HepG2 (cell line): ENCODE results near the gene TPBG. TPM values are rescaled to one million over a fixed set of nuclear protein-coding genes. Genes with fewer than 3 reads are reported as not detected.

ENCODE experiments used
- ATAC-seq: fragments of 200-7000 bp; cut with Tn5 transposase; 3 replicates; pipeline ENCODE4 v1.9.1; 2020; ENCODE audit warnings: mild to moderate bottlenecking, moderate library complexity
- BruUV-seq: library from RNA; stranded (reverse); fragments of 400-500 nt; replicated peaks from 2 replicates; lab custom pipeline; 2021; lab: Mats Ljungman, UMichigan
- CTCF ChIA-PET: fragments of 300-600 bp; formaldehyde crosslinking; extraction: SDS; loops from one replicate; lab custom pipeline; 2021; ENCODE audit warnings: low total read pairs, inconsistent platforms, low intra/inter-chr PET ratio; lab: Yijun Ruan, JAX
- POLR2A ChIA-PET: fragments of 350-600 bp; sonication (Branson Sonifier 250); formaldehyde crosslinking; loops from one replicate; lab custom pipeline; 2020; ENCODE audit warnings: antibody characterized with exemption, inconsistent platforms; lab: Yijun Ruan, JAX
- DNase-seq: peaks from one replicate; pipeline ENCODE4 v3.0.0-alpha.2; 2015; ENCODE audit warnings: low spot score
- FAIRE-seq: peaks from 3 replicates; lab custom pipeline; 2011; peaks lifted over from hg19 to GRCh38; lab: Jason Lieb, UNC
- H2AFZ ChIP-seq: one replicate; pipeline ENCODE4 v1.6.1; 2011; ENCODE audit warnings: low read length, inconsistent platforms
- H3K27ac ChIP-seq: fragments of 300-600 bp; 3 replicates; pipeline ENCODE4 v1.8.0; 2011; ENCODE audit warnings: mixed run types, mild to moderate bottlenecking, mixed read lengths, low read length, inconsistent platforms; ENCODE audit not compliant: insufficient read depth; ENCODE audit errors: extremely low read length
- H3K27me3 ChIP-seq, 2 experiments: fragments of 200-600 bp in 1 of 2; 2 replicates in 1 of 2; 3 replicates in 1 of 2; pipeline versions ENCODE4 v1.6.0 to v1.8.0; 2011; ENCODE audit warnings: low read length in 2 of 2, mild to moderate bottlenecking in 2 of 2, moderate library complexity in 2 of 2, inconsistent platforms in 1 of 2; ENCODE audit not compliant: insufficient read depth in 2 of 2, control insufficient read depth in 1 of 2
- H3K36me3 ChIP-seq, 2 experiments: fragments of 200-600 bp in 1 of 2; replicated peaks in 1 of 2; 2 replicates in 1 of 2; 3 replicates in 1 of 2; pipeline versions ENCODE4 v1.5.1 to v1.8.0; 2011; ENCODE audit warnings: low read length in 2 of 2, inconsistent platforms in 1 of 2; ENCODE audit not compliant: insufficient read depth in 2 of 2, control insufficient read depth in 1 of 2
- H3K4me1 ChIP-seq: 2 replicates; pipeline ENCODE4 v1.5.1; 2012; ENCODE audit warnings: low read length, inconsistent platforms; ENCODE audit not compliant: insufficient read depth
- H3K4me2 ChIP-seq: 2 replicates; pipeline ENCODE4 v1.6.0; 2011; ENCODE audit warnings: low read depth, low read length, inconsistent platforms
- H3K4me3 ChIP-seq, 3 experiments: fragments of 200-600 bp in 1 of 3; sonication (generic), shearing (Covaris generic) in 1 of 3; replicated peaks in 1 of 3; 2 replicates each; pipeline ENCODE4 v1.5.1; 2011 to 2016; ENCODE audit warnings: low read length in 3 of 3, inconsistent platforms in 2 of 3, low read depth in 2 of 3, mild to moderate bottlenecking in 2 of 3, control low read depth in 1 of 3, mixed read lengths in 1 of 3; ENCODE audit not compliant: insufficient read depth in 1 of 3
- H3K79me2 ChIP-seq: one replicate; pipeline ENCODE4 v1.6.1; 2011; ENCODE audit warnings: low read length, inconsistent platforms; ENCODE audit not compliant: insufficient read depth
- H3K9ac ChIP-seq: 2 replicates; pipeline ENCODE4 v1.6.0; 2011; ENCODE audit warnings: mild to moderate bottlenecking, low read depth, low read length, inconsistent platforms; ENCODE audit not compliant: insufficient read depth
- H3K9me3 ChIP-seq: 2 replicates; pipeline ENCODE4 v1.5.1; 2012; ENCODE audit warnings: mild to moderate bottlenecking, low read length
- H4K20me1 ChIP-seq: 2 replicates; pipeline ENCODE4 v1.6.0; 2011; ENCODE audit warnings: inconsistent platforms, mild to moderate bottlenecking, low read length, moderate library complexity; ENCODE audit not compliant: insufficient read depth
- ZSCAN9 ChIP-seq: IDR thresholded peaks from 2 replicates; pipeline ENCODE4 v1.6.1; 2016; ENCODE audit warnings: borderline replicate concordance
- WGBS: methylation state at CpG from one replicate; pipeline ENCODE4 v1.1.6; 2017; ENCODE audit warnings: low lambda C conversion rate; 5-methylcytosine and 5-hydroxymethylcytosine counted together
- in situ Hi-C: cut with HindIII; loops from 2 replicates; pipeline ENCODE4 v1.10.0; 2017; ENCODE audit warnings: low pct_unique_long_range_greater_than_20kb; ENCODE audit not compliant: extremely low pct_ligation_motif_present
- intact Hi-C: fragments of 100-400 bp; cut with micrococcal nuclease; formaldehyde crosslinking; loops from one replicate; pipeline ENCODE4 v1.10.0; 2022; ENCODE audit not compliant: unreplicated experiment
- polyA plus RNA-seq, 8 experiments: library from polyadenylated mRNA; depleted of rRNA in 3 of 8; stranded (reverse) in 7 of 8; unstranded in 1 of 8; fragments of >200 nt; fragmentation: Illumina TruSeq in 4 of 8; extraction: Trizol in 4 of 8; gene quantifications; 2 replicates each; pipeline versions ENCODE4 v1.2.1 to v1.2.3, GENCODE V29; 2011 to 2016; ENCODE audit warnings: low read depth in 4 of 8, missing spikeins in 1 of 8, mixed read lengths in 1 of 8; ENCODE audit not compliant: insufficient read depth in 1 of 8
- total RNA-seq, 5 experiments: library from RNA; depleted of rRNA; stranded (reverse); fragments of >200 nt; fragmentation: Illumina TruSeq; extraction: Trizol; gene quantifications; 2 replicates each; pipeline ENCODE4 v1.2.3, GENCODE V29; 2016; ENCODE audit warnings: low read depth in 1 of 5
- TF ChIP-seq, protein P1 (sequence below): IDR thresholded peaks from 2 replicates; pipeline ENCODE4 v1.6.1; 2018; ENCODE audit warnings: missing genetic modification reagents, mild to moderate bottlenecking, missing compliant biosample characterization
- TF ChIP-seq, protein P2 (sequence below): sonication (generic); formaldehyde crosslinking; IDR thresholded peaks from 2 replicates; pipeline ENCODE4 v1.4.0; 2020; ENCODE audit warnings: mild to moderate bottlenecking, missing genetic modification reagents
- TF ChIP-seq, protein P3 (sequence below): sonication (generic); formaldehyde crosslinking; IDR thresholded peaks from 2 replicates; pipeline ENCODE4 v1.4.0; 2020; ENCODE audit warnings: mild to moderate bottlenecking, missing genetic modification reagents, borderline replicate concordance

The TPBG gene
- total and polyA plus RNA-seq, 2 of the 13 experiments (the other 11 are each of a cell fraction or from before 2014, with no cell fraction given): 0.73 to 0.75 TPM

DNA sequence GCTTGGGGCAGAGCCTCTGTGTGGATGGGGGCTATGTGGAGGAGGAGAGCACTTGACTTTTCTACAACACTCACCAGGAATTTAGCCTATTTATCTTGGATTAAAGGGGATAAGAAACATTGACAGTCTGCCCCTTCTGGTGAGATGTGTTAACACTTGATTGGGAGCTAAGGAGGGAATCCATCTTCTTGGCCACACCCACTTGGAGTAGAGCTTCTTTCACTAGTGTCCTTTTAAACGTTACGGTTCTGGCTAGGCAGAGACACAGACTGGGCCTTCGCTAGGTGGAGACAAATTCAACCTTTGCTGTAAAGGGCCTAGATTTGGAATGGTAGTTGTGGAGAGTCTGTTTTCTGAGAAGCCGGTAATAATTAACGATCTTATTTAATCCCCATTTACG is 15.5 kb upstream of the TPBG start:
- TF ChIP-seq ZSCAN9 (CRISPR knock-in tag): no peak
- TF ChIP-seq, protein P1, sequence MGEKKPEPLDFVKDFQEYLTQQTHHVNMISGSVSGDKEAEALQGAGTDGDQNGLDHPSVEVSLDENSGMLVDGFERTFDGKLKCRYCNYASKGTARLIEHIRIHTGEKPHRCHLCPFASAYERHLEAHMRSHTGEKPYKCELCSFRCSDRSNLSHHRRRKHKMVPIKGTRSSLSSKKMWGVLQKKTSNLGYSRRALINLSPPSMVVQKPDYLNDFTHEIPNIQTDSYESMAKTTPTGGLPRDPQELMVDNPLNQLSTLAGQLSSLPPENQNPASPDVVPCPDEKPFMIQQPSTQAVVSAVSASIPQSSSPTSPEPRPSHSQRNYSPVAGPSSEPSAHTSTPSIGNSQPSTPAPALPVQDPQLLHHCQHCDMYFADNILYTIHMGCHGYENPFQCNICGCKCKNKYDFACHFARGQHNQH (CRISPR knock-in tag): no peak
- TF ChIP-seq, protein P2, sequence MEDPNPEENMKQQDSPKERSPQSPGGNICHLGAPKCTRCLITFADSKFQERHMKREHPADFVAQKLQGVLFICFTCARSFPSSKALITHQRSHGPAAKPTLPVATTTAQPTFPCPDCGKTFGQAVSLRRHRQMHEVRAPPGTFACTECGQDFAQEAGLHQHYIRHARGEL (CRISPR knock-in tag): peak; percentile 97
- TF ChIP-seq, all 625 proteins: peak for 1
- ATAC-seq: no peak

DNA sequence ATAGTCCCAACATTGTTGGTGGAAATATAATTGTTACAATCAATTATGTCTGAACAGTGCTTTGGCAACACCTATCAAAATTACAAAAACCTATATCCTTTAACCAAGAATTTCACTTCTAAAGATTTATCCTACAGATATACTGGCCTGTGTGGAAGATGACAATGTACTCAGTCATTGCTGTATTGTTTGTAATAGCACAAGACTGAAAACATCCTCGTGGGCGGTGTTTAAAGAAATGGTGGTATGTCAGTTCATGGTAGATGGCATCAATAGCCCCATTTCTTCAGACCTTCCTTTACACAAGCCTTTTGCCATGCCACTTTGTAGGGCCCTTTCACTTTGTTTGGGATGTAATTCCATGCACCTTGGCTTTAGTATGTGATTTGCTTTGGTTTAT is 9.8 kb upstream of the TPBG start:
- no peaks in the 10 kb centered on the region for H3K27me3 ChIP-seq
- no TSS peak for BruUV-seq
- intact Hi-C loops (no loop called here), in situ Hi-C loops (no loop called here)
- no peak for FAIRE-seq
- TF ChIP-seq, protein P3, sequence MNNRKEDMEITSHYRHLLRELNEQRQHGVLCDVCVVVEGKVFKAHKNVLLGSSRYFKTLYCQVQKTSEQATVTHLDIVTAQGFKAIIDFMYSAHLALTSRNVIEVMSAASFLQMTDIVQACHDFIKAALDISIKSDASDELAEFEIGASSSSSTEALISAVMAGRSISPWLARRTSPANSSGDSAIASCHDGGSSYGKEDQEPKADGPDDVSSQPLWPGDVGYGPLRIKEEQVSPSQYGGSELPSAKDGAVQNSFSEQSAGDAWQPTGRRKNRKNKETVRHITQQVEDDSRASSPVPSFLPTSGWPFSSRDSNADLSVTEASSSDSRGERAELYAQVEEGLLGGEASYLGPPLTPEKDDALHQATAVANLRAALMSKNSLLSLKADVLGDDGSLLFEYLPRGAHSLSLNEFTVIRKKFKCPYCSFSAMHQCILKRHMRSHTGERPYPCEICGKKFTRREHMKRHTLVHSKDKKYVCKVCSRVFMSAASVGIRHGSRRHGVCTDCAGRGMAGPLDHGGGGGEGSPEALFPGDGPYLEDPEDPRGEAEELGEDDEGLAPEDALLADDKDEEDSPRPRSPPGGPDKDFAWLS (CRISPR knock-in tag): no peak
- no peak overlapping the region for H3K27ac ChIP-seq
- no peak overlapping the region for H3K4me2 ChIP-seq
- no peak overlapping the region for H3K4me3 ChIP-seq
- ChIA-PET CTCF (no interaction called here), POLR2A (no interaction called here)
- 54% methylated on average over 2 of the region's 2 CpGs for WGBS
- H3K4me1 ChIP-seq: no peaks in the 10 kb centered on the region
- H3K9ac ChIP-seq: no peak overlapping the region
- no peak overlapping the region for H2AFZ ChIP-seq
- DNase-seq: no peak
- no peaks in the 10 kb centered on the region for H3K36me3 ChIP-seq
- no peaks in the 10 kb centered on the region for H4K20me1 ChIP-seq
- no peaks in the 10 kb centered on the region for H3K9me3 ChIP-seq
- no peaks in the 10 kb centered on the region for H3K79me2 ChIP-seq
- ATAC-seq: no peak

More for the DNA sequence above, 15.5 kb upstream of the TPBG start:
- POLR2A ChIA-PET: no interaction called here
- Histone ChIP-seq H3K9me3 (no peaks in the 10 kb centered on the region), H3K9ac (no peak overlapping the region), H4K20me1 (no peaks in the 10 kb centered on the region), H3K79me2 (no peaks in the 10 kb centered on the region), H3K36me3 (no peaks in the 10 kb centered on the region), H3K4me3 (no peak overlapping the region), H2AFZ (no peak overlapping the region), H3K27ac (no peak overlapping the region), H3K27me3 (no peaks in the 10 kb centered on the region), H3K4me2 (no peak overlapping the region), H3K4me1 (no peaks in the 10 kb centered on the region)
- 50% methylated on average over 6 of the region's 6 CpGs for WGBS
- no TSS peak for BruUV-seq
- in situ Hi-C loops (no loop called here), intact Hi-C loops (no loop called here)
- FAIRE-seq: no peak
- CTCF ChIA-PET: no interaction called here
- DNase-seq: no peak
